T-helper 22 cell (primary cell): ENCODE data around the gene RNU2-1.
"Not testable (repeated sequence)": the region's sequence is repeated elsewhere in the genome, so short reads cannot be mapped to it uniquely, and the experiment has no call there.

ENCODE experiments used
- DNase-seq: peaks from one replicate; pipeline ENCODE4 v3.0.0-alpha.2; 2020; ENCODE audit warnings: low read depth

Gene RNU2-1

GRCh38 chr17:43216369-43216761 lies 17.4 kb downstream of the RNU2-1 start:
- no peak for DNase-seq

DNA sequence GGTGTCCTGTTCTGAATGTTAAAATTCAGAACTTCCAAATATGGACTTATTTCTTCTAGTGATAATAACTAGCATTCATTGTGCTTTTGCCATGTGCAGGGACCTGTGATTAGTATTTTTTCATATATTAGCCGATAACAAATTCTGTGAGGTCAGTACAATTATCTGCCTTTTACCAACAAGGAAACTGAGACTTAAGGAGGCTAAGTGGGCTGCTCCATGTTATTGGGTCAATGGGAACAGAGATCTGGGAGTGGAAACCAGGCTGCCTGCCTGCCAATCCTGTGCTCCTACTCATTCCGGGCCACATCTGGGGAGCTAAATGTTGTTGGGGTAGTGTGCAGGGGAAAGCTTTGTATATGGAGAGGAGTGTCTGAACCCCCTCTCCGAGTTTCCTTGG lies 18.4 kb downstream of the RNU2-1 start:
- DNase-seq: no peak

- no peak for DNase-seq
These were observed 20.2 kb downstream of the RNU2-1 start for GRCh38 chr17:43213545-43213944.

GRCh38 chr17:43212641-43213490 lies 20.9 kb downstream of the RNU2-1 start:
- no peak for DNase-seq

DNA sequence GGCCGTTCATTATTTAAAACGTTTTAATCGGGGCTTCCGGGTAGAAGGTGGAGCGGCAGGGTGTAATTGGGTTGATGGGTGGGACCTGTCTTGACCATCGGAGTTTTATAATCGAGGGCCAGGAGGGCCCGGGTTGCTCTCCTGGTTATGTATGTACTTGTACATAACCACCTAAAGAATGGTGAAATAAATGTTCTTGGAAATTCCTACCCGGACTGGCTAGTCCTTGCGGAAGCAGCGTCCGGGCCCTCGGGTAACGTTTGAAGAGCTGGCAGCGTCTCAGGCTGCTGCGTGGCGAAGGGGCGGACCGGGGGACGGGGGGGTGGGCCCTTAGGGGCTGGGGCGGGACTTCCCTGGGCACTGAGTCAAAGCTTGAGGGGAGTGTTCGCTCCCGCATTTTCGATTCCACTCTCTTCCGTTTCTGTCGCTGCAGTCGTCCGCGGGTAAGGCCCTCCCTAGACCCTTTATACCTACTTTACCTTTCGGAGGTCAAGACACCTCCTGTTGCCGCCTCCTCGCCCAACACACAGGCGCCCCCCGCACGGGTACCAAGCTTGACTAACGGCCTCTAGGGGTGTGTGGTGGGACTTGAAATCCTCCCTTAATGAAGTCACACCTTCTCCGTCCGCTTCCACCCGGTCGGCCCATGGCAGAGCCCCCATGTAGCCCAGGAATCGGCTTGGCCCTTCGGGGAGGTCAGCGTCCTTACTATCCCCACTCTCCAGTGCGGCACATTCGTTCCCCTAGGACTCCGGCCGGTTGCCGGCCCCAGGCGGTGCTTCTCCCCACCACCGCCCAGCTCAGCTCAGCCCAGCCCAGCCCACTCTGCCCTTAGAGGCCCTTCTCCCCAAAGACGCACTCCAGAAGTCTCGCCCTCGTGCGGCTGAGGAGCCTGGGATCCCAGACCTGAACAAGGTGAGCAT lies 22.0 kb downstream of the RNU2-1 start, which contains the start of gene TMEM106A:
Gene TMEM106A, plus strand, starts transcription at position 396 of the 923 bp plus-strand sequence. CDS start 1,167 bp downstream, outside the sequence.
- DNase-seq: peak; percentile 58

GRCh38 chr17:43211123-43211479 lies 22.7 kb downstream of the RNU2-1 start:
- no peak for DNase-seq

DNA sequence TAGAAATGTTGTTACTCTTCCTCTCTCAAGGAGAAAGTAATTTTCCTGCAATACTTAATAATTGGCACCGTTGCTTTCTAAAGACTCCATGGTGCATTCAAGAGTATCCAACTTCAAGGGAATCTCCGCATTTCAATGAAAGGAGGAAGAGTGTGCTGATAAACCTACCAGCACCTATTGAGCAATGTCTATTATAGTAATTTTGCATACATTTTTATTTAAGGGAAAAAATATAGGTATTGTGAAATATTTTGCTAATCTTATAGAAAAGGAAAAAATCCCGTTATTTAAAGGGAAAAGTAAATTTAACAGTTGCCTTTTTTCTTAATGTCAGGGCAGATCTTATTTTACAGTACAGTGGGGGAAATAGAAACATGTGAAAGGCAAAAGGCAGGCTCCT lies 23.2 kb downstream of the RNU2-1 start:
- no peak for DNase-seq

DNA sequence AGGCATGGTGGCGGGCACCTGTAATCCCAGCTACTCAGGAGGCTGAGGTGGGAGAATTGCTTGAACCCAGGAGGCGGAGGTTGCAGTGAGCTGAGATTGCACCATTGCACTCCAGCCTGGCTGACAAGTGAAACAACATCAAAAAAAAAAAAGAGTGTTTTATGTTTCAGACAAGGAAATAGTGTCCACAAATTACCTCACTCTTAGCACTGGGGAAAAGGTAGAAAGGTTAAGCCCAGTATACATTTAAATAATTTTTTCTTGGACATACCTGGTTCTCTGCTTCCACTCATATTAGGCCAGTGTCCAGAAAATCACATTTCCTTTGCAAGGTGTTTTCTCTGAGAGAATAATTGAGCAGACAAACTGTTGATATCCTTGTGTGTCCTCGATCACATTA lies 30.8 kb downstream of the RNU2-1 start:
- DNase-seq: not testable (repeated sequence)

- no peak for DNase-seq
These were observed 33.6 kb downstream of the RNU2-1 start for GRCh38 chr17:43200127-43200526.

GRCh38 chr17:43199633-43200032 lies 34.1 kb downstream of the RNU2-1 start:
- no peak for DNase-seq

- DNase-seq: no peak
These were observed 40.5 kb downstream of the RNU2-1 start for GRCh38 chr17:43193251-43193650.

GRCh38 chr17:43186656-43187055 lies 47.1 kb downstream of the RNU2-1 start:
- DNase-seq: not testable (repeated sequence)

DNA sequence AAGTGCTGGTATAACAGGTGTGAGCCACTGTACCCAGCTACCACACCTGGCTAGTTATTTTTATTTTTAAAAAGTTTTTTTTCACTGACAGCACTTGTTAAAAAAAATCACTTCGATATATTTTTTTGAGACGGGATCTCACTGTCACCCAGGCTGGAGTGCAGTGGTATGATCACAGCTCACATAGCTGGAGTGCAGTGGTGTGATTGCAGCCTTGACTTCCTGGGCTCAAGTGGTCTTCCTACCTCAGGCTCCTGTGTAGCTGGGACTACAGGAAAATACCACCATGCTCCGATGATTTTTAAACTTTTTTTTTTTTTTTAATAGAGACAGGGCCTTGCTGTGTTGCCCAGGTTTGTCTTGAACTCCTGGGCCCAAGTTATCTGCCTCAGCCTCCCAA lies 49.9 kb downstream of the RNU2-1 start:
- no peak for DNase-seq
